ENCODE measurements around the gene IQCM. TPM values are rescaled to one million over a fixed set of nuclear protein-coding genes. Genes with fewer than 3 reads are reported as not detected.

IQCM gene
- total RNA-seq, 1 donor from 2014 or later, result not detected

DNA sequence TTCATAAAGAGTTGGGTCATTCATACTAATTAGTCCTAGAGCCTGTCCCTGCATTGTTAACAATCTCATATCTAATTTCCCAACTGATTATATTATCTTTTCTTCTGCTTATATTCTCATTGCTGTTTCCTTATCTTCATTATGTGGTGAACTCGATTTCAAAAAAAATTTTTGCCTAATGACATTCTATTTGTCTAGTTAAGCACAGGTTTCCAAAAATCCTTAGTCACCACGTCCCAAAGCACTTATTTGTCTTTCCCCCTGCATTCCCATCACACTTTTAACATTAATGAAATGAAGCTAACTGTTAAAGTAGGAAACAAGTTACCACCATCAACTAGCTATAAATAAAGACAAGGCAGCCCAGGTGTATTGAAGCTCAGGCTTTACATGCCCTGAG, 131.1 kb downstream of the IQCM start:
- DNase-seq (ENCODE audit: extremely low spot score, unreplicated experiment), result no peak
- no peaks in the 10 kb centered on the region for H3K4me1 Mint-ChIP-seq (ENCODE audit: unreplicated experiment)
- TF ChIP-seq, protein P1, sequence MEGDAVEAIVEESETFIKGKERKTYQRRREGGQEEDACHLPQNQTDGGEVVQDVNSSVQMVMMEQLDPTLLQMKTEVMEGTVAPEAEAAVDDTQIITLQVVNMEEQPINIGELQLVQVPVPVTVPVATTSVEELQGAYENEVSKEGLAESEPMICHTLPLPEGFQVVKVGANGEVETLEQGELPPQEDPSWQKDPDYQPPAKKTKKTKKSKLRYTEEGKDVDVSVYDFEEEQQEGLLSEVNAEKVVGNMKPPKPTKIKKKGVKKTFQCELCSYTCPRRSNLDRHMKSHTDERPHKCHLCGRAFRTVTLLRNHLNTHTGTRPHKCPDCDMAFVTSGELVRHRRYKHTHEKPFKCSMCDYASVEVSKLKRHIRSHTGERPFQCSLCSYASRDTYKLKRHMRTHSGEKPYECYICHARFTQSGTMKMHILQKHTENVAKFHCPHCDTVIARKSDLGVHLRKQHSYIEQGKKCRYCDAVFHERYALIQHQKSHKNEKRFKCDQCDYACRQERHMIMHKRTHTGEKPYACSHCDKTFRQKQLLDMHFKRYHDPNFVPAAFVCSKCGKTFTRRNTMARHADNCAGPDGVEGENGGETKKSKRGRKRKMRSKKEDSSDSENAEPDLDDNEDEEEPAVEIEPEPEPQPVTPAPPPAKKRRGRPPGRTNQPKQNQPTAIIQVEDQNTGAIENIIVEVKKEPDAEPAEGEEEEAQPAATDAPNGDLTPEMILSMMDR (IDR thresholded peaks at IDR 0.05), result no peak
- no peak overlapping the region for H3K4me3 Mint-ChIP-seq (ENCODE audit: unreplicated experiment)
- peaks cover 12% of the 10 kb centered on the region for H3K27me3 Mint-ChIP-seq (ENCODE audit: unreplicated experiment)
- no peak overlapping the region for H3K27ac Mint-ChIP-seq (ENCODE audit: unreplicated experiment)
- H3K36me3 Mint-ChIP-seq (ENCODE audit: unreplicated experiment), result no peaks in the 10 kb centered on the region
- no peaks in the 10 kb centered on the region for H3K9me3 Mint-ChIP-seq (ENCODE audit: unreplicated experiment)

DNA sequence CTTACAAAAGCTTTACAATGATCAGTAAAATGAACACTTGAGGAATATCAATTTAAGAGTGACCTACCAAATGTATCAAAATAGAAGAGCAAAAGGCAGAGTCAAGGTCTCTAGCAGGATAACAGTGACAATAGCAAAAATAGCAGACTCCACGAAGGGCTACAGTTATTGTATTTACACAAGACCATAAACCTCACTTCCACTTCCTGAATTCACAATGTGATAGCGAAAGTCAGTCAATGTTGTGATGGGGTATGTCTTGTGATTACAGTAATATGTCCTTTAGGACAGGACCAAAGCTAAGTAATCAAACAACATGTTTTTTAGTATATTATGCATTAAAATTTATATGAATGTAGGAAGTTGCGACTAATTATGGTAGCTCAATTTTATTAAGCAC, 139.6 kb downstream of the IQCM start:
- Mint-ChIP-seq H3K27me3 (ENCODE audit: unreplicated experiment) (peaks cover 6% of the 10 kb centered on the region), H3K27ac (ENCODE audit: unreplicated experiment) (no peak overlapping the region), H3K9me3 (ENCODE audit: unreplicated experiment) (peaks cover 7% of the 10 kb centered on the region), H3K4me1 (ENCODE audit: unreplicated experiment) (no peaks in the 10 kb centered on the region), H3K4me3 (ENCODE audit: unreplicated experiment) (no peak overlapping the region), H3K36me3 (ENCODE audit: unreplicated experiment) (no peaks in the 10 kb centered on the region)
- TF ChIP-seq, protein P1 (IDR thresholded peaks at IDR 0.05), result no peak
- no peak for DNase-seq (ENCODE audit: extremely low spot score, unreplicated experiment)

DNA sequence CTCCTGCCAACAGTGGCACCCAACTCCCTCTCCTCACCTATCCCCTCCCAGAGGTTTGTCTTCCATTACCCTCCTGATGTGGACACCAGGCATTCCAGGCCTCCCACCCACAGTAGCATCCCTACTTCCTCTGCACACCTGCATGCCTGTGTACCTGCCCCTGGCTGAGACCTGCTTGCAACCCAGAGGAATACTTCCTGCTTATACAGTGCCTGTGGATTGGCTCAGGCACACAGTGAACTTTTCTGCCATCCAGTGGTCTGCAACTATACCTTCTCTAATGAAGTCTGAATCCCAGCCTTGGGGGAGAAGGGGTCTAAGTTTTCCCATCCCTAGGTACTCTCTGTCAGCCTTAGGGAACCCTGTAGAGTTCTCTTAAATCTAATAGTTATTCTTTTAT, 169.9 kb downstream of the IQCM start:
- no peaks in the 10 kb centered on the region for H3K36me3 Mint-ChIP-seq (ENCODE audit: unreplicated experiment)
- H3K9me3 Mint-ChIP-seq (ENCODE audit: unreplicated experiment), result no peaks in the 10 kb centered on the region
- no peaks in the 10 kb centered on the region for H3K4me1 Mint-ChIP-seq (ENCODE audit: unreplicated experiment)
- no peak overlapping the region for H3K27ac Mint-ChIP-seq (ENCODE audit: unreplicated experiment)
- DNase-seq (ENCODE audit: extremely low spot score, unreplicated experiment), result no peak
- TF ChIP-seq, protein P1 (IDR thresholded peaks at IDR 0.05), result no peak
- peaks cover 10% of the 10 kb centered on the region for H3K27me3 Mint-ChIP-seq (ENCODE audit: unreplicated experiment)
- no peak overlapping the region for H3K4me3 Mint-ChIP-seq (ENCODE audit: unreplicated experiment)

DNA sequence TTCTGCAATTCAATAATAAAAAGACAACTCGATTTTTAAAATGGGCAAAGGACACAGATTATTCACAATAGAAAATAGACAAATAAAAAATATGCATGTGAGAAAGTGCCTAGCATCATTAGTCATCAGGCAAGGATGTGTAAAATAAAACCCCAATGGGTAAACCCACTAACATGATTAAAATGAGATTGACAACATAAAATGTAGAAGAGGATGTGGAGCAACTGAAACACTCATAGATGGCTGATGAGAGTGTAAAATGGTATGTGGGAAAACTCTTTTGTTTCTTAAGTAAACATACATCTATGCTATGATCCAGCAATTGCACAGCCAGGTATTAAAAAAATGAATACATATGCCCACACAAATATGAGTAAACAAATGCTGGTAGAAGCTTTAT, 177.6 kb downstream of the IQCM start:
- Mint-ChIP-seq H3K36me3 (ENCODE audit: unreplicated experiment) (no peaks in the 10 kb centered on the region), H3K4me3 (ENCODE audit: unreplicated experiment) (no peak overlapping the region), H3K9me3 (ENCODE audit: unreplicated experiment) (no peaks in the 10 kb centered on the region), H3K27ac (ENCODE audit: unreplicated experiment) (no peak overlapping the region), H3K4me1 (ENCODE audit: unreplicated experiment) (no peaks in the 10 kb centered on the region), H3K27me3 (ENCODE audit: unreplicated experiment) (peaks cover 6% of the 10 kb centered on the region)
- no peak for DNase-seq (ENCODE audit: extremely low spot score, unreplicated experiment)
- TF ChIP-seq, protein P1 (IDR thresholded peaks at IDR 0.05), result no peak

DNA sequence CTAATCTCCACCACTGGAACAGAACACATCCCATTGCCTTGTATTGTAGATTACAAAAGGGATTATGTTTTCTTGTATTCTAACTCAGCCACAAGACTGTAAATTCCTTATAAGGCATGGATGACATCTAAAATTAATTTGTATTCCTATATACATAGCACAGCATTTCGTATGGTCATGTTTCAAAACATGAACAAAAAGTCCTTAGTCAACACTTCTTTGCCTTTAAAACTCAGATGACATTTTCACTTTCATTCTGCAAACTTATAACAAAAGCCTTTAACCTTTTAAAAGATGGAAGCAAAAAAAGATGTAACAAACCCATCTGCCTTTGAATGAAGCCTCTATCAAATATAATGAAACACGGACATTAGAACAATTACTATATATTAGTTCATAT, 181.3 kb downstream of the IQCM start:
- no peak overlapping the region for H3K27ac Mint-ChIP-seq (ENCODE audit: unreplicated experiment)
- no peak overlapping the region for H3K4me3 Mint-ChIP-seq (ENCODE audit: unreplicated experiment)
- DNase-seq (ENCODE audit: extremely low spot score, unreplicated experiment), result no peak

More for the DNA sequence above, 181.3 kb downstream of the IQCM start:
- no peaks in the 10 kb centered on the region for H3K36me3 Mint-ChIP-seq (ENCODE audit: unreplicated experiment)
- H3K27me3 Mint-ChIP-seq (ENCODE audit: unreplicated experiment), result peaks cover 4% of the 10 kb centered on the region
- H3K9me3 Mint-ChIP-seq (ENCODE audit: unreplicated experiment), result no peaks in the 10 kb centered on the region
- TF ChIP-seq, protein P1 (IDR thresholded peaks at IDR 0.05), result no peak
- H3K4me1 Mint-ChIP-seq (ENCODE audit: unreplicated experiment), result no peaks in the 10 kb centered on the region

All from osteocyte (in vitro differentiated cells).